NCI-H187 (cell line): ENCODE results near the gene CARD6.
"Not testable (repeated sequence)": the region's sequence is repeated elsewhere in the genome, so short reads cannot be mapped to it uniquely, and the experiment has no call there.

Experiments
- DNase-seq, 2 experiments: peaks; one replicate each; lab custom pipeline; 2025; lab: John Stamatoyannopoulos, UW

Gene CARD6

DNA sequence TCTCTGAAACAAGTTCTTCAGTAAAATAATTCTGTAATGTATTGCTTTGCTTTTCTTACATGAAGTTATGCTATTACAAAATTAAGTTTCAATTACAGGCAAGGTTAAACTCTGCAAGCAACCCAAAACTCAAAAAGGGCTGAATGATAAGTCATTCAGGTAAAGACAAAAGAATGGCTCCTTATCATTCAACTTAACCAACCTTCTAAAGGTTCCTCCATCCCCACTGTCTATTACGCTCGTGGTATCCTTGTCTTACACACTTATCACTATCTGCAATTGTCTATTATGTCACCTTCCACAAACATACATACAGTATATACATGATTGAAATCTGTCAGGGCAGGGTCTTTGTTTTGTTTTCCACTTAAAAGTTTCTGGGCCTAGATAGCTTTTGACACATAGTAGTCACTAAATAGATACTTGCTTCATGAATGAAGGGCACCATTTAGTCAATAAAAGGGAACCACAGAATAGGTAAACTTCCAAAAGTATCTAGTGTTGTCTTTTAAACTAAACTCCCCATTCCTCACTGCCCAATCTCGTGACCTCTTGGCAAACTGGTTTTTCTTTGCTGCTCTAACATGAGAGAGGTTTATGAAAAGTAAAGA, 13.0 kb upstream of the CARD6 start:
- no peak for DNase-seq

DNA sequence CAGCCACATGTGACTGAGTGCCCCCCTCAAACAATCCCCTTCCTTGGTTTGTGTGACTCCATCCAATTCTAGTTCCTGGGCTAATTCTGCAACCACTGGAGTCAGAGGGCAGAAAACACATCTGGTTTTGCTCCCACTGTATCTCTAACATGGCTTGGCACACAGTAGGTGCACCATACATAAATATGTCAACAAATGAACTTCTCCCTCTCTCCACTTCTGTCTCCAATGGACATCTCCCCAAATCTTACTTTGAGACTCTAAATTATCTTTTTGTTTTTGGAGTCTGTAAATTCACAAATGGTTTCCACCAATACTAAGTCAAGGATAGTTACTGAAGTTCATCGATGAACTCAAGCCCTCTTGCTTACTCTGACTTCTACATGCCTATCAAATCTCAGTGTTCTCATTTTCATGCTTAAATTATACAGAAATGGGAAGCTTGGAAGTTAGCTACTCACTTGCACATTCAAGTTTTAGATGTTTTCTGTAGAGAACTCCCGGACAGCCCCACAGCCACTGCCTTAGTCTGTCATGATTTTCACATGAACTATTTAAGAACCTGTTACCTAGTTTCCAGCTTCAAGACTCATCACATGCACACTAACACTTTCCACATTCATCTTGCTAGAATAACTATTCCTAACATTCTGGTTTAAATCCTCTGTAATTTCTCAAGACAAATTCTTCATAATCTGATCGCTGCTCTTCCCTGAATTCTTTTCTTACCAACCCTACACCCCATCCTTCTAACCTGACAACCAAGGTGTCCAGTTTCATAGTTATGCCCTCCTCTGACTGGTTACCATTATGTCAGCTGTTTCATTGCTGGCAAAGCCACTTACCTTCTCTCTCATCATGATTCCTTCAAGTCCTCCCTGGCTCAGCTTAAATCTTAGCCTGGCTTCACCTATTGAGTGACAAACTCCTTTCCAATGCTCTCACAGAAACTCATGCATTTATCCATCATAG, 12.2 kb upstream of the CARD6 start:
- no peak for DNase-seq

DNA sequence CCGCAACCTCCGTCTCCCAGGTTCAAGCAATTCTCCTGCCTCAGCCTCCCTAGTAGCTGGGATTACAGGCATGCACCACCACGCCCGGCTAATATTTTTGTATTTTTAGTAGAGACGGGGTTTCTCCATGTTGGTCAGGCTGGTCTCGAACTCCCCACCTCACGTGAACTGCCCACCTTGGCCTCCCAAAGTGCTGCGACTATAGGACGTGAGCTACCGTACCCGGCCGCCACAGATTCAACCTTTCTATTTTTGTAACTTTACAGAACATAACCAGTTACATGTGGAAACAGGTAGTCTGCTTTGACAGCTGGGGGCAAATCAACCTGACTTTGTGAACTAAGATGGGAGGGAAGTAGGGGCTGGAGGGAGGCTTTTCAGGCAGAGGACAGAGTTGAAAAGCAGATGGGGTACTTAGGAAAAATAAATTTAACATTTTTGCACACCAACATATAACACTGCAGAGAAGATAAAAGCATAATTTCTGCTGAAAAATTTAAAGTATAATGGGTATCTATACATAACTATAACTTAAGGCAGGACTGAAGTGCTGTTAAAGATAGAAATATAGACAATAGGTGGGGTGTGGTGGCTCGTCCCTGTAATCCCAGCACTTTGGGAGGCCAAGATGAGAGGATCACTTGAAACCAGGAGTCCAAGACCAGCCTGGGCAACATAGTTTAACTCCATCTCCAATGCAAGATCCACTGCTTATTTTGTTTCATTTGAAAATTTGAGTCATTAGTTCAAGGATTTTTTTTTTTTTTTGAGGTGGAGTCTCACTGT, 11.2 kb upstream of the CARD6 start:
- no peak for DNase-seq

DNA sequence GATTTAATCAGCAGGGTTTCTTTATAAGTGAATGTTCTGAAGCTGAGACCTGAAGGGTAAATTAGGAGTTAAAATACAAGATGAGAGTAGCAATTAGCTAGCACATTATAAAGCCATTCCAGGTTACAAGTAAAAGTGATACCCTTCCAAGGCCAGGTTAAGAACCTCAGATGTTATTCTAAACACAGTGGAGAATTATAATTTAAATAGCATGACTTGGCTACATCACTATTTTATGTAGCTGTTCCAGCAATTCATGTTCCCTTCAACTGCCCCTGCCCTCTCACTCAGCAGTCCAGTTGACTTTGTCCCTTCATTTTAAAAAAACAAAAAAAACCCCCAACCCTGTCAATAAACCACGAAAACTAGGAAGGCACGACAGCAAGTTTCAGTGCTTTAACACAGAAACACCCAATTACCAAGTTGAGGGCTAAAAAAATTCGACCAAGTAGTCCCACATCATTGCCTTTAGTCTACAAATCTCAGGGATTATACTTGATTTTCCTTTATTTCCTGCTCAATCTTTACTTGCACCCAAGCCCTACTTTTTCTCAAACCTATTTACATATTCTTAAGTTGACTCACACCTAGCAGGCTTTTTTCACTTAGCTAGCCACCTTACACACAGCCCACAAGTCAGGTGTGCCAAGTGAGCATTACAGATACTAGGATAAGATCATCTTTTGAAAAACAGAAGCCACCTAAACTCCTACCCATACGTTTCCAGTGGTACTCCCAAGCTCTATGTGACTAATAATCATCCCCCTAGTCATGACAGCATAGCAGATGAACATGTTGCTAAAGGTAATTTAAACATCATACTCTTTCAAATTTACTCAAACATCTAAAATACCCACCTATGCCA, 9.6 kb upstream of the CARD6 start:
- no peak for DNase-seq

DNA sequence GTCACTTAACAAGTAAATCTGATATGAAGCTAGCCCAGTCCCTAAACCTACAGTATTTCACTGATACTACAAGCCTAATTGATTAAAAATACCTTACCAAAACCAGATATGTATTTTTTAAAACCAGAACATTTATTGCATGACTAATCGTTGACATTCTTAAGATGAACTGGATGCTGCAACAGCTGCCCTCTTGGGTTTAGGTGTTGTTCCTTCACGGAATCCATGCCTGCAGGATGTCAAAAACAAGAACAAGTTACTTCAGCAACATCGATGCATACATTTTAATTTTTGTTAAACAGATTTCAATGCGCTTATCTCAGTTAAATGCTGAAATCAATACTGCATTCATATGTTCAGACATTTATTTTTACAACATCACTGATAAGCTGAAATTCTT, 8.8 kb upstream of the CARD6 start:
- DNase-seq: no peak

DNA sequence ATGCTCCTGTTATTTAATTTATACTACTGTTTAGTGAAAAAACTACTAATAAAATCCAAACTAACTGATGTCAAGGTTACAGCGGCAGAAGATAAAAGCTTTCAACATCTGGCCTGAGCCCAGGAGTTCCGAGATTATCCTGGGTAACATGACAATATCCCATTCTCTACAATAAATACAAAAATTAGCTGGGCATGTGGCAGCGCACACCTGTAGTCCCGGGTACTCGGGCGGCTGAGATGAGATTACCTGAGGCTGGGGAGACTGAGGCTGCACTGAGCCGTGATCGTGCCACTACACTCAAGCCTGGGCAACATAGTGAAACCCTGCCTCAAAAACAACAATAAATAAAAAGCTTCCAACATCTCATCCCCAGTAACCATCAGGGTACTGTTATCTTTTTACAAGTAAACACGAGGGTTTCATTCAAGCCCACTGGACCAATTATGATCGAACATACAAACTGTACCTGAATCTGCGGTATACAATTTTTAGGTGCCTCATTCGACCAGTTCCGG, 7.4 kb upstream of the CARD6 start:
- no peak for DNase-seq

DNA sequence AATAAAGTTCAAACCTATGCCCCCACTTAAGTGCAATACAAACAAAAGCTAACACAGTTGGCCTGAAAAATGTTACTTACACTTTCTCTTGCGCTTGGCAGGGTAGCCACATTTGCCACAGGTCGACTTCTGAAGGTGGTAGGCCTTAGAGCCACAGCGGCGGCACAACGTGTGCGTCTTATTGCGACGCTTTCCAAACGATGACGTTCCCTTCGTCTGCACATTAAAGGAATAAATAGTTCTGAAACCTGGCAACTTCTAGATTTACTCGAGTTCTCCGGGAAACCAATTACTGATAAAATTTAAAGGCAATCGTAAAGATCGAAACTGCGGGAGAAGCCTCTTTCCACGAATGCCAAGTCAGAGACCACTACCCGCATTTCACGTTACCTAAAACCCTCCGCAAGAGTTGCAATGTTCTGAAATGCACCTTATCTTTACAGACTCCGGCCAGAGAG, 6.7 kb upstream of the CARD6 start:
- DNase-seq: no peak

DNA sequence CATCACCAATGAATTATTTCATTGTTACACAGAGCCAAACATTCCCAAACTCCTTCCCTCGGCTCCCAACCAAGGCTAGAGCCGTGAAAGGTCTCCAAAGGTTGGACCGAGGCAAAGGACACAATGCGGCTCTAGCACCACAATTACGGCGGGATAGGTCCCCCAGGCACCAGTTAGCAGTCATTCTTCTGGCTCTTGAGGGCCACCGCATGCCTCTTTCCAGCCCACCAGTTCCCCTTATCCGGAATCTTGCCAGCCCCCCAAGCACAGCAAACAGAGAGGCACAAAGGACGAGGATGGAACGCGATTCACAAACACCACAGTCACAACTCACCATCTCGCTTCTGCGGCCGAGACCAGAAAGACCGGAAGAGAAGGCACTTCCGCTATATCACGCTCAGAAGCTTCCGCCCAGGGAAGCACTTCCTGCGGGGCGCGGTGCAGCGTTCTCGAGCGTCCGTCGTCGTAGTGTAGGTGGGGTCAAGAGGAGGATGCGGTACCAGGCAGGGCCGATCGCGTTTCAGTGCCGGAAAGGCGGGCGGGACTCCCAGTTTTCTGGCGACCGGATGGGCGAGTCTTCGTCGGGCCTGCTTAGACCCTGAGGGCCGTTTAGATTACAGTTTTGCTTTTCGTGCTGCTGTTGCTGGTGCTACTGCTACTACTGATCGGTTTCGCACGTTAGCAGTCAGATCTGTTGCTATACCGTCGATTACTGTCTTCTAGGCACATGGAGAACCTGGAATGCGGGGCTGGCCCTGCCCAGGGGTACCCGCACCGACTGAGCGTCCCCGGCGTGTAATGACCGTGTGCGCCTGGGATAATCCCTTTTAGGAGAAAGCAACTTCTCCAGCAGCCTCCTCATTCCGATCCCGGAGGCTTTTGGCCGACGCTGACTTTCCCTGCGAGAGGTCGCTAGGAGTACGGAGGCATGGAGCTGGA, 6.0 kb upstream of the CARD6 start, which contains the start of gene RPL37:
Gene RPL37, minus strand, starts transcription at position 374 of the 939 bp plus-strand sequence. Its CDS starts 37 bp downstream, at position 337.
- DNase-seq: peak; percentile 55 to 73

DNA sequence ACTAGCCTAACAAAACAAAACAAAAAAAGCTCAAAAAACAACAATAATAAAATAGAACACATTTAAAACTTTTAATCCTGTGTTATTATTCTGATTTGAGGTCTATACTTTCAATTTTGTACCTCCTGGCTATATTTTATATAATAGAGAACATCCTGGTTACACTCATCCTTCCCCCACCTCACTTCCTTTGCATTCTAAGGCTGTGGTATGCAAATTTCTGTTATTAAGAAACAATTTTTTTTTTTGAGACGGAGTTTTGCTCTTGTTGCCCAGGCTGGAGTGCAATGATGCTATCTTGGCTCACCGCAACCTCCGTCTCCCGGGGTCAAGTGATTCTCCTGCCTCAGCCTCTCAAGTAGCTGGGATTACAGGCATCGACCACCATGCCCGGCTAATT, 3.1 kb upstream of the CARD6 start:
- no peak for DNase-seq

DNA sequence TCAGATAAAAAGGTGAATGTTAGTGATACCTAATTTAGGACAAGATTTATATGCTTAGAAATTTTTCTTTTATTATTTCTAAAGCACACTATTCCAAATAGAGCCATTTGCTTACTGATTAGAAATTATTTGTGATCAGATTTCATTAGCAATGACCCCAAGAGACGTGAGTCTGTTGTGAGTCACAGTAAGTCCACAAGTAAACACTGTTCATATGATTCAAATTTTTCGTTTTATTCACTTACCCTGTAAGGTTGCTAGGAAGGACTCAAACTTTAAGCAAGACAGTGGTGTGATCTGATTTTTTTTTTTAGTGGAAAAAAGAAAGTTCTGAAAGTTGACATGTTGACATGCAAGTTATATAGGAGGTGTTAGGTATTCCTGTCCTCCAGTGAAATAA, 1.2 kb downstream of the CARD6 start:
- DNase-seq: no peak

DNA sequence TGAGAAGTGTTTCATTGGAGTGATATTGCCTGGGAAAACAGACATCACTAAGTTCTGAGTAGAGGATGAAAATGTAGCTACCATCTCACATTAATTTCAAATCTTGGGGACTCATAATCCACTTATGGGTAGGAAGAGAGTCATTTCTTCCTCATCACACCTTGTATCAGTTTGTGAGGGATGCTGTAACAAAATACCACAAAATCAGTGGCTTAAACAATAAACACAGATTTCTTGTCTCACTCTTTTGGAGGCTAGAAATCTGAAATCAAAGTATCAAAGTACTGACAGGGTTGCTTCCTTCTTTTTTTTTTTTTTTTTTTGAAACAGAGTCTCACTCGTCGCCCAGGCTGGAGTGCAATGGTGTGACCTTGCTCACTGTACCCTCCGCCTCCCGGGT, 3.4 kb downstream of the CARD6 start:
- no peak for DNase-seq

DNA sequence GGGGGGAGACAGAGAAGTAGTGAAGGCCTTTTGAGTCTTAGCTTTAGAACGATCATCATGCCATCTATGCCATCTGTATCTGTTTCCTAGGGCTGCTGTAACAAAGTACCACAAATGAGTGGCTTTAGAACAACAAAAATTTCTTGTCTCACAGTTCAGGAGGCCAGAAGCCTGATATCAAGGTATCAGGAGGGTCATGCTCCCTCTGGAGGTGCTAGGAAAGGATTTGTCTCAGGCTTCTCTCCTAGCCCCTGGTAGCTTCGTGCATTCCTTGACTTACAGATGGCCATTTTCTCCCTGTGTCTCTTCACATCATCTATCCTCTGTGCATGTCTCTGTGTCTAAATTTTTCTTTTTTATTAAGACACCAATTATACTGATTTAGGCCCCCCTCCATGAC, 5.2 kb downstream of the CARD6 start:
- DNase-seq: no peak

DNA sequence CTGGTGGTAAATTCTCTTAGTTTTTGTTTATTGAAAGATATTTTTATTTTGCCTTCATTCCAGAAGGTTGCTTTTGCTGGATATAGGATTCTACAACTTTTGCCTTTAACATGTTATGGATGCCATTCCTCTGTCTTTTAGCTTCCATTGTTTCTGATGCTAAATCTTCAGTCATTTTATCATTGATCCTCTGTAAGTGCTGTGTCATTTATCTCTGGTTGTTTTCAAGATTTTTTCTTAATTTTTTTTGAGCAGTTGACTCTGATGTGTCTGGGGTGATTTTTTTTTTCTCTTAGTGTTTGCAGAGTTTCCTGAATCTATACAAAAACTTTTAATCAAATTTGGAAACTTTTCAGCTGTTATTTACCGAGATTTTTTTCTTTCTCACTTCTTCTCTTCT, 6.4 kb downstream of the CARD6 start:
- no peak for DNase-seq

DNA sequence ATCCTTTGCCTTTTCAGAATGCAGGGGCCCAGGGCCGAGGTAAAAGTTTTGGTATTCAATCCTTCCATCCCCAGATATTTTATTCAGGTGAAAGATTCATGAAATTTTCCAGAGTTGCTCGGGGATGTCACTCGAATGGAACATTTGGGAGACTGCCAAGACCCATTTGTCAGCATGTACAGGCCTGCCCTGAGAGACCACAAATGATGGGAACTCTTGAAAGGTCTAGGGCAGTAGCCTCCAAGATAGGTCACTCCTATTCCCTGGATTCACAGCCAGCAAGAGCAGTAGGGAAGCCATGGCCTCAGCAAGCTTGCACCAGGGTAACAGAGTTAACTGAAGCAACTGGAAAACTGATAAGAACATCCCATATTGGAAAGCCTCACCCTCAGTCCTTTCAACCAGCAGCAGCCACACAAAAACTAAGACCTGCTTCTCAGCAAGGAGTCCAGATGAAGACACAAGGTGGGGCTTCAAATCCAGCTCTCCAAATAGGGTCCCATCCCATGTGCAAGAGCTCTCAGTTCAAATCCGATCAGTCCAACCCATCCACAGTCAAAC, 12.5 kb downstream of the CARD6 start:
- DNase-seq: no peak

DNA sequence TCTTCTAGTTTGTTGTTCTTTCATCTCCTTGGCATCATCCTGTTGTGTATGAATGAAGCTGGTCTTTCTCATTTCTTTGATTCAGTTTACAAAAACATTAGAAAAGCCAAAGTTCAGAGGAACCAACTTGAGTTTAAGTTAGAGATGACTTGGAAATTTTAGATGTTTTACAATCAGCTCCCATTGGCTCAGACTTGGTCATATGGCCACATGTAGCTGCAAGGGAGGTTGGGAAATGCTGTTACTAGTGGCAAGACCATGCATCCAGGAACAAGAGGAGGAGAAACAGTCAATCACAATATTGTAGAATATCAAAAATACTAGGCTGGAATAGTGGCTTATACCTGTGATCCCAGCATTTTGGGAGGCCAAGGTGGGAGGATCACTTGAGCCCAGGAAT, 19.5 kb downstream of the CARD6 start:
- no peak for DNase-seq

DNA sequence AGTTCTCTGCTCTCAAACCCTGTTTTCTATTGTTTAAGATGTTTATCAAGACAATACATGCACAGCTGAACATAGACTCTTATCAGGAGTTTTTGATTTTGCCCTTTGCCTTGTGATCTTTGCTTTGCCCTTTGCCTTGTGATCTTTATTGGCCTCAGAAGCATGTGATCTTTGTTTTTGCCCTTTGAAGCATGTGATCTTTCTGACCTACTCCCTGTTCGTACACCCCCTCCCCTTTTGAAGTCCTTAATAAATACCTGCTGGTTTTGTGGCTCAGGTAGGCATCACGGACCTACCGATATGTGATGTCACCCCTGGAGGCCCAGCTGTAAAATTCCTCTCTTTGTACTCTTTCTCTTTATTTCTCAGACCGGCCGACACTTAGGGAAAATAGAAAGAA, 23.8 kb downstream of the CARD6 start:
- DNase-seq: not testable (repeated sequence)

DNA sequence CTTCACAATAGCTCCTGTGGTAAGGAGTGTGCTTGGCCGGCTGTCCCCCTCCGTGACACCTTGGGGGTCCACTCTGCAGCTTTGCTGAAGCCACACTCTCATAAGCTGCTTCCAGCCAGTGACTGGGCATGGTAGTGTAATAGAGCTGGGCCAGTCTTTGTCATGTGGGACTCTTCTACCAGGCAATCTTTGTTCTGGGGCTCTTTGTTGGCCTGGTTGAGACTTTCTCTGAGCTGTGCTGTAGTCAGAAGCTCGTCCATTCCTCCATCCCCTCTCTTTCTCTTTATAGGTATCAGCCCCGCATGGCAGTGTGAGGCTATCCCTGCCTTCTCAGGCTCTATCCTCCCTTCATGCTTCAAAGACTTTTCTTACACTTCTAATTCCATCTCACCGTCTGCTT, 25.7 kb downstream of the CARD6 start:
- DNase-seq: no peak

DNA sequence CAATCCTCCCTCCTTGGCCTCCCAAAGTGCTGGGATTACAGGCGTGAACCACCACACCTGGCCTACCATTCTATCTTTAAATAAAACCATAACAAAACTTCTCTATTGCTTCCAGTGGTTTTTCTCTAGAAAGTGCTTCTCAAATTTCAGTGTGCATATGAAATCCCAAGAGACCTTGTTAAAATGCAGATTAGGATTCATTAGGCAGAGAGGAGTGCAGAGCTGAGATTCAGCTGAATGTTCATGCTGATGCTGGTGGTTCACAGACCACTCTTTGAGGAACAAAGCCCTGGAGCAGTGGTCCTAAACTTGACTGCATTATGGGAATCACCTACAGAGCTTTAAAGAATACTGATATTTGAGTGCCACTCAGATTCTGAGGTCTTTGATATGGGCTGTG, 28.2 kb downstream of the CARD6 start:
- DNase-seq: no peak

DNA sequence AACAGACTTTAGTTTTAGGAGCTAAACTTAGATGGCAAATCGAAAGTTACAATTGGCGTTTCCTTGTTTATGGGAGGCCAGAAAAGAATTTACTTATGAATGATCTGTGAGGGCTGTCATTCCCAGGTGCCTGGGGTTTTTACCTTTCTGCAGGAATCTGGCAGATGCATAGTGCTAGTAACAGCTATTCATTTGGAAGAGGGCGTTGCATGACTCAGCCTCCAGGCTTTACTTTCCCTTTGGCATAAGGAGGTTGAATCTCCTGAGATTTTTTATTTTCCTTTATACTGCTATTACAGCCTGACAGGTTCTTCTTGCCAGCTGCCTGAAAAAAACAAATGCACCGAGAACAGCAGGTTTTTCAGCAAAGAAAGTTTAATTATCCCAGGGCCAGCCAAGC, 30.0 kb downstream of the CARD6 start:
- DNase-seq: no peak

DNA sequence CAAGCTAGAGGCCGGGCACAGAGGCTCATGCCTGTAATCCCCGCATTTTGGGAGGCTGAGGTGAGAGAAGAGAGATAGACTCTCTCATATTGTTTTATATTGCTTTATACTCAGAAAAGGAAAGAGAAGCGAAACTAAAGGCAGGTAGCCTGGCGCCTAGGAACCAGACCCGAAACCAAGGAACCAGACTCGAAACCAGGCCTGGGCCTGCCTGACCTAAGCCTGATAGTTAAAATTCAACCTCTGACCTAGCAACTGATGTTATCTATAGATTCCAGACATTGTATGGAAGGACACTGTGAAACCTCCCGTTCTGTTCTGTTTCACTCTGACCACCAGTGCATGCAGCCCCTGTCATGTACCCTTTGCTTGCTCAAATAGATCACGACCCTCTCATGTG, 31.1 kb downstream of the CARD6 start:
- DNase-seq: not testable (repeated sequence)
